Fibroblast of skin of left biceps (primary cell): Measurements from ENCODE around the gene IKZF3.
"Not testable (repeated sequence)": the region's sequence is repeated elsewhere in the genome, so short reads cannot be mapped to it uniquely, and the experiment has no call there.

Experiments used
- DNase-seq, 2 experiments: peaks; one replicate each; pipeline ENCODE4 v3.0.0-alpha.2; 2013; ENCODE audit warnings: low read depth in 2 of 2

Gene IKZF3

GRCh38 chr17:39781031-39781860 is 82.9 kb downstream of the IKZF3 start:
- no peak for DNase-seq

- DNase-seq: no peak
Observed at GRCh38 chr17:39777534-39778365, 86.4 kb downstream of the IKZF3 start.

GRCh38 chr17:39776252-39776651 is 87.9 kb downstream of the IKZF3 start:
- no peak for DNase-seq

- no peak for DNase-seq
Observed at GRCh38 chr17:39775031-39775430, 89.1 kb downstream of the IKZF3 start.

- DNase-seq: no peak
Observed at GRCh38 chr17:39774047-39774446, 90.1 kb downstream of the IKZF3 start.

GRCh38 chr17:39772987-39773934 is 90.9 kb downstream of the IKZF3 start:
- DNase-seq: no peak

- no peak for DNase-seq
Observed at GRCh38 chr17:39772415-39772814, 91.7 kb downstream of the IKZF3 start.

GRCh38 chr17:39769974-39770587 is 94.0 kb downstream of the IKZF3 start:
- DNase-seq: no peak

- no peak for DNase-seq
Observed at GRCh38 chr17:39767147-39767546, 97.0 kb downstream of the IKZF3 start.

GRCh38 chr17:39765766-39766165 is 98.3 kb downstream of the IKZF3 start:
- no peak for DNase-seq

- no peak for DNase-seq
Observed at GRCh38 chr17:39765175-39765574, 98.9 kb downstream of the IKZF3 start.

- DNase-seq: not testable (repeated sequence)
Observed at GRCh38 chr17:39764171-39764570, 99.9 kb downstream of the IKZF3 start.

- DNase-seq: peak; percentile 73 to 75
Observed at GRCh38 chr17:39763051-39763820, 100.9 kb downstream of the IKZF3 start.

- no peak for DNase-seq
Observed at GRCh38 chr17:39761861-39762496, 102.1 kb downstream of the IKZF3 start.

GRCh38 chr17:39759204-39759603 is 104.9 kb downstream of the IKZF3 start:
- no peak for DNase-seq

GRCh38 chr17:39757931-39758873 is 105.9 kb downstream of the IKZF3 start:
- no peak for DNase-seq

- DNase-seq: no peak
Observed at GRCh38 chr17:39757176-39757662, 106.9 kb downstream of the IKZF3 start.

- DNase-seq: no peak
Observed at GRCh38 chr17:39756380-39757079, 107.6 kb downstream of the IKZF3 start.
